Measurements from ENCODE around the gene TYW1.
"Not testable (repeated sequence)": the region's sequence is repeated elsewhere in the genome, so short reads cannot be mapped to it uniquely, and the experiment has no call there.

Gene TYW1, protein sequence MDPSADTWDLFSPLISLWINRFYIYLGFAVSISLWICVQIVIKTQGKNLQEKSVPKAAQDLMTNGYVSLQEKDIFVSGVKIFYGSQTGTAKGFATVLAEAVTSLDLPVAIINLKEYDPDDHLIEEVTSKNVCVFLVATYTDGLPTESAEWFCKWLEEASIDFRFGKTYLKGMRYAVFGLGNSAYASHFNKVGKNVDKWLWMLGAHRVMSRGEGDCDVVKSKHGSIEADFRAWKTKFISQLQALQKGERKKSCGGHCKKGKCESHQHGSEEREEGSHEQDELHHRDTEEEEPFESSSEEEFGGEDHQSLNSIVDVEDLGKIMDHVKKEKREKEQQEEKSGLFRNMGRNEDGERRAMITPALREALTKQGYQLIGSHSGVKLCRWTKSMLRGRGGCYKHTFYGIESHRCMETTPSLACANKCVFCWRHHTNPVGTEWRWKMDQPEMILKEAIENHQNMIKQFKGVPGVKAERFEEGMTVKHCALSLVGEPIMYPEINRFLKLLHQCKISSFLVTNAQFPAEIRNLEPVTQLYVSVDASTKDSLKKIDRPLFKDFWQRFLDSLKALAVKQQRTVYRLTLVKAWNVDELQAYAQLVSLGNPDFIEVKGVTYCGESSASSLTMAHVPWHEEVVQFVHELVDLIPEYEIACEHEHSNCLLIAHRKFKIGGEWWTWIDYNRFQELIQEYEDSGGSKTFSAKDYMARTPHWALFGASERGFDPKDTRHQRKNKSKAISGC

DNA sequence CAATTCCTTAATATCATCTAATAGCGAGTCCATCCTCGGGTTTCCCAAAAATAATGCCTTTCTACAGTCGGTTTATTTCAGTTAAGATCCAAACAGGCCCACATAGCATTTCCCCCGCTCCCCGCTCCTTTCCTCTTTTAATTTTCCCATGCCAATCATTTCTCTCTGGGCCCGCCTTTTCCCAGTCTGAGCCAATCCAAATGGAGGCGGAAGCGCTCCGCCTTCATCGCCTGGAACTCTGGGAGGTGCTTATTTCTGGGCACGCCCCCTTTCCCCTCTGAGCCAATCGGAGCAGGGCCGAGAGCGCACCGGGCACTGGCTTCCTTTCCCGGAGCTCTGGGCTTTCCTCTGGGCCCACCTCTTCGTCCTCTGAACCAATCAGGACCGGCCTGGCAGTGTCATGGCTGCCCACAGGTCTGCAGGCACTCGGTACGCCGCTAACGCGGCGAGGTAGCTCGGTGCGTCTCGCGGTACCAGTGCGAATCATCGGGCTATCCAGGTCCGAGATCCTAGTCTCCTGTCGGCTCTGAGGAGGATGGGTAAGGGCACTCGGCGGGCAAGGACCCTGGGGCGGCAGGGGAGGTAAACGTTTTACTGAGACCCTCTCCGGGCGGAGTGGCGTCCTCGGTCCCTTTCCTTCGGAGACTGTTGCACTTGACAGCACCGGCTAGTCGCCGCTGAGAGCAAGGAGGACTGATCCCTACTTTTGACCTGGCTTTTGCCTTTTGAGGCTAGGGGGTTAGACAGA lies at the start of gene TYW1:
Gene TYW1, plus strand, starts transcription at position 390 of the 748 bp plus-strand sequence. Its CDS starts 146 bp downstream, at position 536.
- H3K4me3 ChIP-seq (ENCODE audit: low read depth, low read length) = peak within 1 kb of the TSS; percentile 61
- DNase-seq (ENCODE audit: low read depth) = peak; percentile 87

DNA sequence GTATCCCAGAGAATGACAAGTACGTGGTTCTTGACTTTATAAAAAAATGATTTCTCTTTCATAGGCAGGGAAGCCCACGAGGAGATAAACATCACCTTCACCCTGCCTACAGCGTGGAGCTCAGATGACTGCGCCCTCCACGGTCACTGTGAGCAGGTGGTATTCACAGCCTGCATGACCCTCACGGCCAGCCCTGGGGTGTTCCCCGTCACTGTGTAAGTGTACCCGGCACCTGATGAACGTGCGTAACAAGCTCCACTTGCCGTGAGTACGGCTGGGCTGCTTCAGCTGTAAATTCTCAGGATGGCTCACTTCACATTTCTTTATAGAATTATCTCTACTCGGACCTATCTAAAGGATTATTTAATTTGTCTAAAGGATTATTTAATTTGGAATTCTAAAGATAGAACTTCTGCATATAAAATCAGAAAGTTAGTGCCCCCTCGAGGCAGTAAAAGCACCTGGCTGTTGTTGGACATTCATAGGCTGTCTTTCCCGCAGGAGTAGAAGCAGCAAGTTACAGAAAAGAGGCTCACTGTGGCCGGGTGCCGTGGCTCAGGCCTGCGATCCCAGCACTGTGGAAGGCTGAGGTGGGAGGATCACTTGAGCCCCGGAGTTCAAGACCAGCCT lies 48.0 kb upstream of the TYW1 start:
- DNase-seq (ENCODE audit: low read depth) = no peak
- no peak overlapping the region for H3K4me3 ChIP-seq (ENCODE audit: low read depth, low read length)

DNA sequence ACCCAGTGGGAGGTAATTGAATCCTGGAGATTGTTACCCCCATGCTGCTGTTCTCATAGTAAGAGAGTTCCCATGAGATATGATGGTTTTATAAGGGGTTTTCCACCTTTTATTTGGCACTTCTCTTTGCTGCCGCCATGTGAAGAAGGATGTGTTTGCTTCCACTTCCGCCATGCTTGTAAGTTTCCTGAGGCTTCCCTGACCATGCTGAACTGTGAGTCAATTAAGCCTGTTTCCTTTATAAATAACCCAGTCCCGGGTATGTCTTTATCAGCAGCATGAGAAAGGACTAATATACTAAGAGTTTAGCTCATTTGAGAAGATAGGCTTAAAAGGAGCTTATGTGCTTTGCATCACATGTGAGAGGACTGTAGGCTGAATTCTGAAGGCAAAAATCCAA lies 46.3 kb upstream of the TYW1 start:
- no peak overlapping the region for H3K4me3 ChIP-seq (ENCODE audit: low read depth, low read length)
- no peak for DNase-seq (ENCODE audit: low read depth)

DNA sequence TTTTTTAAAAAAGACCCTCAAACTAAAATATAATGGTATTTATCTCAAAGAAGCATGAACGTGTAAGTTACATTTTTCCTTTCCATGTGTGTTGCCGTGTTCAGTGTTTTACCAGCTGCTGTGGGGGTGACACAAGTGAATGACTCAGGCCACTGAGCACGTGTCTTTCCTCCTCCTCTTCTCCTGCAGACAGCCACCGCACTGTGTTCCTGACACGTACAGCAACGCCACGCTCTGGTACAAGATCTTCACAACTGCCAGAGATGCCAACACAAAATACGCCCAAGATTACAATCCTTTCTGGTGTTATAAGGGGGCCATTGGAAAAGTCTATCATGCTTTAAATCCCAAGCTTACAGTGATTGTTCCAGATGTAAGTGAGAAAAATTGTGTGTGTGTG lies 45.9 kb upstream of the TYW1 start:
- DNase-seq (ENCODE audit: low read depth) = peak; percentile 17
- H3K4me3 ChIP-seq (ENCODE audit: low read depth, low read length) = no peak overlapping the region

DNA sequence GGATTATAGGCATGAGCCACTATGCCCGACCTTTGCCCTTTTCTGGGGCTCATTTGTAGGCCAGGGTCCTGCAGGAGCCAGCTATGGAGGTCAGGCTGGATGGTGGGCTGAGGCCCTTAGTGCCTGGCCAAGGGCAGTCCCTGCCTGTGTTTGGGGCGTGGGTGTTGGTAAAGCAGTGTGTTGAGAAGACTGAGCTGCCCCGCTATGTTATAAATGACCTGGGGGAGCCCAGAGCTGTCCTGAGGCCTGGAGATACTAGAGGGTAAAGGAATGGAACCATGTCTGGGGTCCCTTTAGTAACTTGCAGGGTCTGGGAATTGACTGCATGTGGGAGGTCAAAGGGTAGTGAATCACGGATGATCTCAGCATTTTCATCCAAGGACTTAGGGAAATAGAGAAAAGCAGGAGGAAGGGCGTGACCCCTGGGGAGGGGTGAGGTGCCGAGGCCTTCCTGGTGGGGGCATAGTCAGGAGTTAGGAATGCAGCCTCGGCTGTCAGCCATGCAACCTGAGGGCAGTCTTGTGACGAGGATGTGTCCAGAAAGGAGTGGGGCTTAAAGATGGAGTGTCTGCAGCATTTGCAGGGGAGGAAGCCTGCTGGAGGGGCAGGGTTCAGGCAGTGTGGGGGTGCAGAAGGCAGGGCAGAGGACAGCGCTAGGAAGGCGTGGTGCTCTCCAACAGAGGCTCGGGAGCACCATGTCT lies 44.1 kb upstream of the TYW1 start:
- H3K4me3 ChIP-seq (ENCODE audit: low read depth, low read length) = no peak overlapping the region
- peak; percentile 11 for DNase-seq (ENCODE audit: low read depth)

DNA sequence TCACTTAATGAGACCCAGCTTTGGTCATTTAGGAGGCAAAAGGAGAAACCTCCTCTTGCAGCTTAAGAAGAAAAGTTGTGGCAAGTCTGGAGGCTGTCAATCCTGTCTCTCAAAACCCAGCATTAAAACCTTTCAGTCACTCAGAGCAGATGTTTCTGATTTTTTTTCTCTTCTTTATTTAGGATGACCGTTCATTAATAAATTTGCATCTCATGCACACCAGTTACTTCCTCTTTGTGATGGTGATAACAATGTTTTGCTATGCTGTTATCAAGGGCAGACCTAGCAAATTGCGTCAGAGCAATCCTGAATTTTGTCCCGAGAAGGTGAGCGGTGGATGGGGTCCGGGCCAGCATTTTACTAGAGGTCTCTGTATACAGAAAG lies 43.6 kb upstream of the TYW1 start:
- DNase-seq (ENCODE audit: low read depth) = no peak
- H3K4me3 ChIP-seq (ENCODE audit: low read depth, low read length) = no peak overlapping the region

DNA sequence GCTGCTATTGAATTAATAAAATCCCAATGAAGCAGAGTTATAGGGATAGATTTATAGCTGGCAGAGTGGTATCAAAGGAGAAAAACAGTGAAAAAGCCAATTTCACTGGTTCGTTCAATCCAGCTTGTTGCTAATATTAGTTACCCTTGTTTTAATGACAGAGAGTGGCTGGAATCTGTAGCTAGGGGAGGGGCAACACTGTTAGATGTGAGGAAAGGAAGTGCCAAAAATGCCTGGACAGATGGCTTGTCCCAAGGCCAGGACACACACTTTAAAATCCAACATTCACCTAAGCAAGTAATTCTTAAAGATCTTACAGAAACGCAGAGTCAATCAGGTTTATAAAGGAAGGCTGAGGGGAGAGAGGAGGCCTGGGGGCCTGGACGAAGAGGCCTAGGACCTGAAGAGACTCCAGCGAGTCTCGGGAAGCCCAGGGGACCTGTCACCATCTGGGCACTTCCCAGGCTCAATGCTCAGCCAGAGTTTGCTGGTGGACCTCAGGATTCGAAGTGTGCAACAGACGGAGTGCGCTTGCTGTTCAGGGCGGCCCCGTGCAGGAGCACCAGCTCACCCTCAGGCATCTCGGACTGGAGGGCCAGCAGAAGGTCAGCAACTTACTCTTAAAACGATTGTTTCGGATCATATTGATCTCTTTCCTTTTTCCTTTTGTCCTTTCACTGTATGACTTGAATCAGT lies 38.9 kb upstream of the TYW1 start:
- no peak overlapping the region for H3K4me3 ChIP-seq (ENCODE audit: low read depth, low read length)
- no peak for DNase-seq (ENCODE audit: low read depth)

DNA sequence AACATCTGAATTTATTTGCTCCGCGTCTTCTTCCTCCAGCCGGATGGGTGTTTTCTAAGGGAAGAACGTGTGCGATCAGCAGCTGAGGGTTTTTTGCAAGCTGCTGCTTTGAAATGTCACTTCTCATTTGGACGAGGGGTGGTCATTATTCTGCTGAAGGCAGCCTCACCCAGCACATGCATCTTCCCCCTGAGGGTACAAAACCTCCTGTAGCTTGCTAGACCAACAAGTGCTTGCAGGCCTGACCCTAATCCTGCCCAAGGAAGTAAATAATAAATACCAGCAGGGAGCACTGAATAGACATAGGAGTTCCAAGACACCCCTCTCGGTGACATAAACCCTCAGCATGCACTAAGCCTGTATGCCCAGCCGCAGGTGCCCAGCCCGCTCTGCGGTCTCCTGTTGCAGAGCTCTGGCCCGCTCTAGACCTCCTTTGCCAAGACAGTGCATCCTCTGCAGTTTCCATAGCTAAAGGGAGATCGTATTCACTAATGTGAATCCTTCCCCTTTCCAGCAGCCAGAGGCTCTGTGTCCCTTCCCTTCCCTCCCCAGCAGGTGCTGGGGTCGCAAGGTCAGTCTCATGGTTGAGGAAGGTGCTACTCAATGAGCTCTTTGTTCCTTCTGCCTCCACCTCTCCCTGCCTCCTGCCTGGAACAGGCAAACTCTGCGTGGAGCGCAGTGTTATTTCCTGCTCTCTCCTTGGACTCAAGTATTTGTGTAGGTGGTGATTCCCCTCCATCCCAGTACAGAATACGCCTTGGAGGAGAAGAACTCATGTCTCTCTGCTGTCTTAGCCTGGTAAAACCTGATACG lies 37.9 kb upstream of the TYW1 start:
- DNase-seq (ENCODE audit: low read depth) = no peak

DNA sequence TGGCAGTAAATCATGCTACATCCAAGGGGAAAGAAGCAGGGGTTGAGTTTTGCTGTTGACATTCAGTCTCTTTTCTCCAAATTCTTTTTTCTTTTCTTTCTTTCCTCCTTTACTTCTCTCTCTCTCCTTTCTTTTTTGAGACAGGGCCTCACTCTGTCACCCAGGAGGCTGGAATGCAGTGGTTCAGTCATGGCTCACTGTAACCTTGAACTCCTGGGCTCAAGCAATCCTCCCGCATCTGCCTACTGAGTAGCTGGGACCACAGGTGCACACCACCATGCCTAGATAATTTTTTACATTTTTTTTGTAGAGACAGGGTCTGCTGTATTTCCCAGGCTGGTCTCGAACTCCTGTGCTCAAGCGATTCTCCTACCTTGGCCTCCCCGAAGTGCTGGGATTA lies 36.4 kb upstream of the TYW1 start:
- no peak overlapping the region for H3K4me3 ChIP-seq (ENCODE audit: low read depth, low read length)
- no peak for DNase-seq (ENCODE audit: low read depth)

More for the DNA sequence above, 37.9 kb upstream of the TYW1 start:
- no peak overlapping the region for H3K4me3 ChIP-seq (ENCODE audit: low read depth, low read length)

DNA sequence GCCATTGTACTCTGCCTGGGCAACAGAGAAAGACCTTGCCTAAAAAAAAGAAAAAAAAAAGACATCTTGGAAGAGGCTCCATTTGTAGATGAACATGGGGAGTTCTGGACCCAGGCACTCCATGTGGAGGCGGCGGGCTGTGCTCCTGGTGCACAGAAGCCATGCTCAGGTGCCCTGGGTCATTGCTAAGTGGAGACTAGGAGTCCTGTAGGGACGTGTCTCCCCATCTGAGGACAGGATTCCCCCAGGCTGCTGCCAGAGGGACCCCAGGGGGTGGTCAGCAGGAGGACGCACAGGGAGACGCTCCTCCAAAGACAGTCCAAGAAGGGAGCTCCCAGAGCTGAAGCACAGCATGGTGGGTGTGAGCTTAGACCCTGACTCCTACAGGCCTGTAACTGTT lies 35.5 kb upstream of the TYW1 start:
- no peak for DNase-seq (ENCODE audit: low read depth)
- H3K4me3 ChIP-seq (ENCODE audit: low read depth, low read length) = no peak overlapping the region

DNA sequence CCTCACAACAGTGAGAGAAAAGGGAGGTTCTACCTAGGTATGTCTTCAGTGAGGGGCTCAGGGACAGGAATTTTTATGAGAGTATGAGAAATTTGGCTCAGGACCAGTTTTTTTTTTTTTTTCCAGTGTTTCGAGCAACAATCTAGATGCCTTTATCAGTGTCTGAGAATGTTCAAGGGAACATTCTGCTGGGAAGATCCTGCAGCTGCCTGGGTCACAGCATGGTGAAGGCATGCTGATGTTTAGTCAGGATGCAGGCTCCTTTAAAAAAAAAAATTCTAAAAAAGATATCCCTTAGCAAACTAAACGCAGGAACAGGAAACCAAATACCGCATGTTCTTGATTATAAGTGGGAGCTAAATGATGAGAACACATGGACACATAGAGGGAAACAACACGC lies 32.2 kb upstream of the TYW1 start:
- DNase-seq (ENCODE audit: low read depth) = peak; percentile 15
- H3K4me3 ChIP-seq (ENCODE audit: low read depth, low read length) = no peak overlapping the region

DNA sequence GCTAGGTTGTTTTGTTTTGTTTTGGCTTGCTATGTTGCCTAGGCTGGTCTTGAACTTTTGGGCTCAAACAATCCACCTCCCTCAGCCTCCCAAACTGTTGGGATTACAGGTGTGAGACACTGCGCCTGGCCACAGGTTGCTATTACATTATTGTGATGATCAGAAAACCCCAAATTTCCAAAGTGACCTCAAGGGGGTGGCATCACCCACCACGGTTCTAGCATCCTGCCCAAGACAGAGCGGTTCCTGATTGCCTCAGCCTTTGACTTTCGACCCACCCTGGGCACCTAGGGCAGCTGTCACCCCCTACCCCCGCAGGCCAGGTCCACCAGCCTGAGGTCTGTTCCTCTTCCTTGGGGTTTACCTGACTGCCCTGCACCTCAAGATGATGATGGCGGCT lies 29.6 kb upstream of the TYW1 start:
- no peak overlapping the region for H3K4me3 ChIP-seq (ENCODE audit: low read depth, low read length)
- no peak for DNase-seq (ENCODE audit: low read depth)

DNA sequence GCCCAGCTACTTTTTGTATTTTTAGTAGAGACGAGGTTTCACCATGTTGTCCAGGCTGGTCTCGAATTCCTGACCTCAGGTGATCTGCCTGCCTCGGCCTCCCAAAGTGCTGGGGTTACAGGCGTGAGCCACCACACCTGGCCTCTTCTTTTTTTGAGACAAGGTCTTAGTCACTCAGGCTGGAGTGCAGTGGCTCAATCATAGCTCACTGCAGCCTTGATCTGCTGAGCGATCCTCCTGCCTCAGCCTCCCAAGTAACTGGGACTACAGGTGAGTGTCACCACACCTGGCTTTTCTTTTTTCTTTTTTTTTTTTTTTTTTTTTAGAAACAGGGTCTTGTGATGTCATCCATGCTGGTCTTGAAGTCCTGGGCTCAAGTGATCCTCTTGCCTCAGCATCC lies 27.6 kb upstream of the TYW1 start:
- not testable (repeated sequence) for H3K4me3 ChIP-seq (ENCODE audit: low read depth, low read length); DNase-seq (ENCODE audit: low read depth)

DNA sequence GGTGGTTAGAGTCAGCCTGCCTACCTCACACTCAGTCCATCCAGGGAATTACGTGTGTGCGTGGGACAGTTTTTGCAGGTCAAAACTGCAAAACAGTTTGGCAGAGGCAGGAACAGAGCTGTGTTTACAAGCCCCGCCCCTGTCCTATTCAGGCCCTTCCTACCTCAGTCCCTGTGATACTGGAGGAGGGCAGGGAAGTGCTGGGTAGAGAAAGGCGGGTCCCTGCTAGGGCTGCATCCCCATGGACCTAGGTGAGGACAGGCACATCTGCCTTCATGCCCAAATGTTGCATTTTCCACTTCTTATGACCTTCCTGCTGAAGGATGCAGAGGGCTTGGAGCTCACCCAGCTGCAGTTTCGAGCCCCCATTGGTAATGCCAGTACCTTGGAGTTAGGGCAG lies 26.3 kb upstream of the TYW1 start:
- DNase-seq (ENCODE audit: low read depth) = no peak
- no peak overlapping the region for H3K4me3 ChIP-seq (ENCODE audit: low read depth, low read length)

DNA sequence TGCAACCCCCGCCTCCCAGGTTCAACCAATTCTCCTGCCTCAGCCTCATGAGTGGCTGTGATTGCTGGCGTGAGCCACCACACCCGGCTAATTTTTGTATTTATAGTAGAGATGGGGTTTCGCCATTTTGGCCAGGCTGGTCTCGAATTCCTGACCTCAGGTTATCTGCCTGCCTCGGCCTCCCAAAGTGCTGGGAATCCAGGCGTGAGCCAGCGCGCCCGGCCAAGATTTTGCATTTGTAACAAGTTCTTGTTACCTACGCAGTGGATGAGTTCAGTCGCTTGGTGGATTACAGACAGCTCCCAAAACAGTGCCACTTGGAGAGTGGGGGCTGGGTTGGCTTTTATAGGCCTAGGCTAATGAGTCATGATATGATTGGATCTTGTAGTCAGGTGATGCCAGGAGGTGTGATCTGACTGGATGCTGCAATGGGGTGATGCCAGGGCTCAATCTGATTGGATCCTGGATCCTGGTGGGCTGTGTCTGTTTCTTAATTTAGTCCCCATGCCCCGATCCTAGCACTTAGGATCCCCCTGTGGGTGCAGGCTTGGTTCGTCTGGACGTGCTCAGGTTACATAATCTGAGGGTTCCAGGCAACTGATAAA lies 21.5 kb upstream of the TYW1 start:
- no peak overlapping the region for H3K4me3 ChIP-seq (ENCODE audit: low read depth, low read length)
- DNase-seq (ENCODE audit: low read depth) = no peak

DNA sequence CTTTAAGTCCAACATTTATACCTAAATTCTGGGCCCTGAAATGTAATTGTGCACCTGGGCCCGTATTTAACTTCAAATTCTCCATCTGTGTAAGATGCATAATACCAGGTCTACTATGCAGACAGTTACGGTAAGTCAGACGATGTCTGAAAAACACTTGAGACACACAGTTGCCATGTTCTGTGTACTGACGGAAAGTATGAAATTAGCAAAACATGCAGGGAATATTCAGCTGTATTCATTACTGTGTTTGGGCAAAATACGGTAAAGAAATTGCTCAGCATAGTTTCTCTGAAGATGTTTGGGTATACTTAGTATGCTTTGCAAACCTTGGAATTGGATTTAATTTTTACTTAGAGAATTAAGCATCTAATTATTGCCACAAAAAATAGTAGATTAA lies 18.3 kb upstream of the TYW1 start:
- H3K4me3 ChIP-seq (ENCODE audit: low read depth, low read length); DNase-seq (ENCODE audit: low read depth): not testable (repeated sequence)

DNA sequence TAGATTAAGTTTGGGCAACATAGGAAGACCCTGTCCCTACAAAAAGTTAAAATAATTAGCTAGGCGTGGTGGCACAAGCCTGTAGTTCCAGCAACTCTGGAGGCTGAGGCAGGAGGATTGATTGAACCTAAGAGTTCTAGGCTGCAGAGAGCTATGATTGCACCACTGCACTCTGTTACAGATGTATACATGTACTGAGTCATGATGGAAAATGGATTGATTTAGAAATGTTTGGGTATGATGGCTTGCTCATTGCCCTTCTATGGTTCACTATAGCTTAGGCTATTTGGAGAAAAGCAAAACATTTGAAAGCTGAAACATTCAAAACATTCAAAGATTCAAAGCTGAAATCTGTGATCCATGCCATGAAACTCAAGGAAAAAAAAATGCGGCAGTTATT lies 17.6 kb upstream of the TYW1 start:
- not testable (repeated sequence) for DNase-seq (ENCODE audit: low read depth); H3K4me3 ChIP-seq (ENCODE audit: low read depth, low read length)
